ENCODE results near the gene ZDHHC14. TPM values are rescaled to one million over a fixed set of nuclear protein-coding genes. Genes with fewer than 3 reads are reported as not detected.

The ZDHHC14 gene
- total RNA-seq, 1 experiment from 2014 or later: 17.3 TPM

DNA sequence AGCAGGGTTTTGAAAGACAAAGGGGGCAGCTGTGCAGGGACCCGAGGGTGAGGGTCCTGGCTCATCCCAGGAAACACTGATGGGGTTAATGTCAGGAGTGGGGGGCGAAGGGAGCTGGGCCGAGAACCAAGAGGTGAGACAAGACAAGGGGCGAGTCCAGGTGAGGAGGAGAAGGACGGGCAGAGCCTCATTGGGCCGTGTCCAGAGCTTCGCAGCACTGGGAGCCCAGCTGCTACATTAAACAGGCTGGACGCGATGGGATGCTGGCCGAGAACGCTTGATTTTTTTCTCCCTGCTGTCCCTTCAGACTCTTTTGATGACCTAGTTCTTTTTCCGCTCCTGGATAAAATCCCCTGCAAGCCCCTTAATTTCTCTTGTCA, 269.3 kb downstream of the ZDHHC14 start:
- BruUV-seq (replicated peaks): no TSS peak
- TF ChIP-seq CTCF (IDR thresholded peaks at IDR 0.05; ENCODE audit: unreplicated experiment): no peak
- intact Hi-C loops (cut with micrococcal nuclease; ENCODE audit: unreplicated experiment): no loop called here
- H3K36me3 Mint-ChIP-seq (ENCODE audit: insufficient read depth, unreplicated experiment): peaks cover 7% of the 10 kb centered on the region
- CTCF ChIA-PET: no interaction called here
- H3K4me1 Mint-ChIP-seq (ENCODE audit: low read depth, unreplicated experiment): no peaks in the 10 kb centered on the region
- H3K27me3 Mint-ChIP-seq (ENCODE audit: unreplicated experiment): no peaks in the 10 kb centered on the region
- no peak overlapping the region for H3K4me3 Mint-ChIP-seq (ENCODE audit: low read depth, unreplicated experiment)
- H3K27ac Mint-ChIP-seq (ENCODE audit: unreplicated experiment): no peak overlapping the region
- no peak for DNase-seq
- H3K9me3 Mint-ChIP-seq (ENCODE audit: low read depth, unreplicated experiment): no peaks in the 10 kb centered on the region

GRCh38 chr6:157650801-157651200, 269.8 kb downstream of the ZDHHC14 start:
- CTCF ChIA-PET: no interaction called here
- no peak for TF ChIP-seq CTCF (IDR thresholded peaks at IDR 0.05; ENCODE audit: unreplicated experiment)
- H3K4me3 Mint-ChIP-seq (ENCODE audit: low read depth, unreplicated experiment): no peak overlapping the region
- H3K27me3 Mint-ChIP-seq (ENCODE audit: unreplicated experiment): no peaks in the 10 kb centered on the region
- no peak for DNase-seq
- H3K4me1 Mint-ChIP-seq (ENCODE audit: low read depth, unreplicated experiment): no peaks in the 10 kb centered on the region
- peaks cover 7% of the 10 kb centered on the region for H3K36me3 Mint-ChIP-seq (ENCODE audit: insufficient read depth, unreplicated experiment)
- no peak overlapping the region for H3K27ac Mint-ChIP-seq (ENCODE audit: unreplicated experiment)
- no peaks in the 10 kb centered on the region for H3K9me3 Mint-ChIP-seq (ENCODE audit: low read depth, unreplicated experiment)
- BruUV-seq (replicated peaks): no TSS peak
- intact Hi-C loops (cut with micrococcal nuclease; ENCODE audit: unreplicated experiment): no loop called here

- Mint-ChIP-seq H3K27me3 (ENCODE audit: unreplicated experiment) (no peaks in the 10 kb centered on the region), H3K27ac (ENCODE audit: unreplicated experiment) (no peak overlapping the region), H3K4me1 (ENCODE audit: low read depth, unreplicated experiment) (no peaks in the 10 kb centered on the region), H3K9me3 (ENCODE audit: low read depth, unreplicated experiment) (no peaks in the 10 kb centered on the region), H3K4me3 (ENCODE audit: low read depth, unreplicated experiment) (no peak overlapping the region), H3K36me3 (ENCODE audit: insufficient read depth, unreplicated experiment) (peaks cover 13% of the 10 kb centered on the region)
- no peak for TF ChIP-seq CTCF (IDR thresholded peaks at IDR 0.05; ENCODE audit: unreplicated experiment)
- CTCF ChIA-PET: no interaction called here
- no peak for DNase-seq
- BruUV-seq (replicated peaks): no TSS peak
- intact Hi-C loops (cut with micrococcal nuclease; ENCODE audit: unreplicated experiment): no loop called here
Measured at GRCh38 chr6:157651731-157652490, 270.9 kb downstream of the ZDHHC14 start.

DNA sequence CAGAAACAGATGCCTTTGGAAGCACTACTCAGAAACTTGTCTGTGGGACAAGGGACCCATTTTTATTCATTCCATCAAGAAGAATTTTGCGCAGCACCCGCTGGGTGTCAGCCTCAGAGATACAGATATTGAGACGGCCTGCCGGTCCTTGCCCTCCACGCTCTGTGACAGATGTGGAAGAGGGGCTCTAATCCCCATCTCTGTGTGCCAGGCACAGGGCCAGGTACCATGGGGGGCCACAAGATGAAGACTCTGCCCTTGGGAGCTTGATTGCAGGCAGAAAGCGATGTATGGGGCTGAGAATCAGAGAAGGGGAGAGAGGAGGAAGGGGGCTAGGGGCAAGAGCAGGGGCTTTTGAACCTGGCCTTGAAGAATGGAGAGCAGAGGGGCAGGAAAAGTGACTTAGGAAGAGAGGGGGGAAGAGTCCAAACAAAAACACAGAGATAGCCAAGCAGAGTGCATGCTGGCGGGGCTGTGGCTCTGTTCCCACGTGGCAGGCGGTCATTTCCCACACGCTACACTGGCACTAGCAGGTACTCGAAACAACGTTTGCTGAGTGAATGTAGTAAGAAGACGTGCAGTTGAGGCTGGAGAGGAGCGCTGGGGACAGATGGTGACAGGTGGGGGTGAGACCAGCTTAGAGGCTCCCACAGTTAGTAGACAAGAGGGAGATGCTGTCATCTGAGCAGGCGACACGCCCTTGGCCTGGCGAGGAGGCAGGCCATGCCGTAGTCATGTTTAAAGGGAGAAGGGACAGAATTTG, 271.8 kb downstream of the ZDHHC14 start:
- Mint-ChIP-seq H3K9me3 (ENCODE audit: low read depth, unreplicated experiment) (no peaks in the 10 kb centered on the region), H3K4me3 (ENCODE audit: low read depth, unreplicated experiment) (no peak overlapping the region), H3K36me3 (ENCODE audit: insufficient read depth, unreplicated experiment) (peaks cover 13% of the 10 kb centered on the region), H3K27me3 (ENCODE audit: unreplicated experiment) (no peaks in the 10 kb centered on the region), H3K4me1 (ENCODE audit: low read depth, unreplicated experiment) (no peaks in the 10 kb centered on the region), H3K27ac (ENCODE audit: unreplicated experiment) (no peak overlapping the region)
- no peak for TF ChIP-seq CTCF (IDR thresholded peaks at IDR 0.05; ENCODE audit: unreplicated experiment)
- BruUV-seq (replicated peaks): no TSS peak
- DNase-seq: no peak
- CTCF ChIA-PET: no interaction called here
- intact Hi-C loops (cut with micrococcal nuclease; ENCODE audit: unreplicated experiment): no loop called here

Measured in Calu3 (cell line).